Measurements from ENCODE around the gene ACTRT2. TPM values are rescaled to one million over a fixed set of nuclear protein-coding genes. Genes with fewer than 3 reads are reported as not detected.

Gene ACTRT2
- total RNA-seq, 2 donors from 2014 or later, result not detected

GRCh38 chr1:3066250-3066711 is 45.0 kb downstream of the ACTRT2 start:
- Mint-ChIP-seq H3K36me3 (ENCODE audit: insufficient read depth in 2 of 2) (peaks cover 0 to 2% of the 10 kb centered on the region in 2 donors), H3K9me3 (no peaks in the 10 kb centered on the region), H3K27me3 (ENCODE audit: low read depth) (no peaks in the 10 kb centered on the region), H3K27ac (no peak overlapping the region), H3K4me1 (ENCODE audit: low read depth) (no peaks in the 10 kb centered on the region), H3K4me3 (no peak overlapping the region)
- ATAC-seq (replicated peaks in 1 of 2), result no peak
- no peak for DNase-seq

GRCh38 chr1:3066826-3067225 is 45.6 kb downstream of the ACTRT2 start:
- Mint-ChIP-seq H3K27me3 (ENCODE audit: low read depth) (no peaks in the 10 kb centered on the region), H3K4me3 (no peak overlapping the region), H3K27ac (no peak overlapping the region), H3K9me3 (no peaks in the 10 kb centered on the region), H3K4me1 (ENCODE audit: low read depth) (no peaks in the 10 kb centered on the region), H3K36me3 (ENCODE audit: insufficient read depth in 2 of 2) (peaks cover 0 to 2% of the 10 kb centered on the region in 2 donors)
- no peak for DNase-seq
- ATAC-seq (replicated peaks in 1 of 2), result no peak

GRCh38 chr1:3067301-3067670 is 46.0 kb downstream of the ACTRT2 start:
- peaks cover 3% of the 10 kb centered on the region for H3K27me3 Mint-ChIP-seq (ENCODE audit: low read depth)
- no peak for DNase-seq
- no peak for ATAC-seq (replicated peaks in 1 of 2)
- H3K27ac Mint-ChIP-seq, result no peak overlapping the region
- H3K4me1 Mint-ChIP-seq (ENCODE audit: low read depth), result no peaks in the 10 kb centered on the region
- no peak overlapping the region for H3K4me3 Mint-ChIP-seq
- peaks cover 0 to 2% of the 10 kb centered on the region in 2 donors for H3K36me3 Mint-ChIP-seq (ENCODE audit: insufficient read depth in 2 of 2)
- no peaks in the 10 kb centered on the region for H3K9me3 Mint-ChIP-seq

GRCh38 chr1:3067671-3068563 is 46.6 kb downstream of the ACTRT2 start:
- no peaks in the 10 kb centered on the region for H3K4me1 Mint-ChIP-seq (ENCODE audit: low read depth)

GRCh38 chr1:3068564-3069431 is 47.5 kb downstream of the ACTRT2 start, which contains the start of gene PRDM16:
TSS of gene PRDM16 (plus strand) at chr1:3069203. CDS start at chr1:3069260, 57 bp downstream.
- peak within 1 kb of the TSS; percentile 84 to 86 for H3K4me3 Mint-ChIP-seq
- H3K4me1 Mint-ChIP-seq (ENCODE audit: low read depth), result no peaks in the 10 kb centered on the region
- ATAC-seq (replicated peaks in 1 of 2), result peak; percentile 49 to 50
- H3K27me3 Mint-ChIP-seq (ENCODE audit: low read depth), result peaks cover 6% of the 10 kb centered on the region
- H3K36me3 Mint-ChIP-seq (ENCODE audit: insufficient read depth in 2 of 2), result peaks cover 0 to 2% of the 10 kb centered on the region in 2 donors
- no peaks in the 10 kb centered on the region for H3K9me3 Mint-ChIP-seq
- peak; percentile 27 to 49 for DNase-seq
- peak within 1 kb of the TSS; percentile 52 for H3K27ac Mint-ChIP-seq

More at GRCh38 chr1:3067671-3068563, 46.6 kb downstream of the ACTRT2 start:
- Mint-ChIP-seq H3K27ac (no peak overlapping the region), H3K4me3 (peak overlapping the region in 1 of 2 donors; percentile 66), H3K27me3 (ENCODE audit: low read depth) (peaks cover 6% of the 10 kb centered on the region), H3K9me3 (no peaks in the 10 kb centered on the region), H3K36me3 (ENCODE audit: insufficient read depth in 2 of 2) (peaks cover 0 to 2% of the 10 kb centered on the region in 2 donors)
- ATAC-seq (replicated peaks in 1 of 2), result no peak
- DNase-seq, result no peak

GRCh38 chr1:3069491-3070308 is 48.4 kb downstream of the ACTRT2 start:
- ATAC-seq (replicated peaks in 1 of 2) (peak; percentile 47 to 49), DNase-seq (peak; percentile 18 to 27)
- H3K4me1 Mint-ChIP-seq (ENCODE audit: low read depth), result no peaks in the 10 kb centered on the region
- no peaks in the 10 kb centered on the region for H3K9me3 Mint-ChIP-seq
- H3K27ac Mint-ChIP-seq, result no peak overlapping the region
- H3K4me3 Mint-ChIP-seq, result peak overlapping the region; percentile 66 to 75
- H3K36me3 Mint-ChIP-seq (ENCODE audit: insufficient read depth in 2 of 2), result peaks cover 0 to 2% of the 10 kb centered on the region in 2 donors
- H3K27me3 Mint-ChIP-seq (ENCODE audit: low read depth), result peaks cover 6% of the 10 kb centered on the region

GRCh38 chr1:3070309-3070643 is 49.0 kb downstream of the ACTRT2 start:
- H3K27me3 Mint-ChIP-seq (ENCODE audit: low read depth), result peaks cover 6% of the 10 kb centered on the region
- H3K36me3 Mint-ChIP-seq (ENCODE audit: insufficient read depth in 2 of 2), result peaks cover 0 to 2% of the 10 kb centered on the region in 2 donors
- H3K27ac Mint-ChIP-seq, result no peak overlapping the region
- no peaks in the 10 kb centered on the region for H3K4me1 Mint-ChIP-seq (ENCODE audit: low read depth)
- H3K9me3 Mint-ChIP-seq, result no peaks in the 10 kb centered on the region
- no peak overlapping the region for H3K4me3 Mint-ChIP-seq
- DNase-seq (no peak), ATAC-seq (replicated peaks in 1 of 2) (no peak)

- DNase-seq (no peak), ATAC-seq (replicated peaks in 1 of 2) (no peak)
- Mint-ChIP-seq H3K4me3 (peak overlapping the region in 1 of 2 donors; percentile 57), H3K27ac (no peak overlapping the region), H3K36me3 (ENCODE audit: insufficient read depth in 2 of 2) (peaks cover 0 to 2% of the 10 kb centered on the region in 2 donors), H3K4me1 (ENCODE audit: low read depth) (no peaks in the 10 kb centered on the region), H3K9me3 (no peaks in the 10 kb centered on the region), H3K27me3 (ENCODE audit: low read depth) (peaks cover 6% of the 10 kb centered on the region)
Observed at GRCh38 chr1:3070644-3071564, 49.6 kb downstream of the ACTRT2 start.

GRCh38 chr1:3071565-3072390 is 50.5 kb downstream of the ACTRT2 start:
- Mint-ChIP-seq H3K27me3 (ENCODE audit: low read depth) (peaks cover 6% of the 10 kb centered on the region), H3K27ac (no peak overlapping the region), H3K4me1 (ENCODE audit: low read depth) (no peaks in the 10 kb centered on the region), H3K9me3 (no peaks in the 10 kb centered on the region), H3K36me3 (ENCODE audit: insufficient read depth in 2 of 2) (peaks cover 0 to 2% of the 10 kb centered on the region in 2 donors), H3K4me3 (no peak overlapping the region)
- ATAC-seq (replicated peaks in 1 of 2), result no peak
- DNase-seq, result no peak

Measured in activated T-cell treated with anti-CD3 and anti-CD28 coated beads, Interleukin-2, amount 50 U/mL, for 72 hours (primary cell).